IgD-negative memory B cell (primary cell): ENCODE data around the gene ACTG2. TPM values are rescaled to one million over a fixed set of nuclear protein-coding genes. Genes with fewer than 3 reads are reported as not detected.
"Not testable (repeated sequence)": the region's sequence is repeated elsewhere in the genome, so short reads cannot be mapped to it uniquely, and the experiment has no call there.

Experiments used
- H3K27ac Mint-ChIP-seq, 3 donors: one replicate each; pipeline ENCODE4 v1.8.0; 2020 to 2022; ENCODE audit warnings: mild to moderate bottlenecking in 3 of 3, mixed read lengths in 3 of 3, moderate library complexity in 1 of 3
- H3K27me3 Mint-ChIP-seq: one replicate; pipeline ENCODE4 v1.8.0; 2021; ENCODE audit warnings: mixed read lengths
- H3K36me3 Mint-ChIP-seq: one replicate; pipeline ENCODE4 v1.8.0; 2020; ENCODE audit warnings: mild to moderate bottlenecking, mixed read lengths
- H3K4me1 Mint-ChIP-seq, 3 donors: one replicate each; pipeline ENCODE4 v1.8.0; 2020 to 2022; ENCODE audit warnings: mixed read lengths in 3 of 3, mild to moderate bottlenecking in 1 of 3
- H3K4me3 Mint-ChIP-seq, 4 donors: one replicate each; pipeline ENCODE4 v1.8.0; 2020 to 2022; ENCODE audit warnings: mild to moderate bottlenecking in 4 of 4, mixed read lengths in 4 of 4, moderate library complexity in 3 of 4
- H3K9me3 Mint-ChIP-seq, 3 donors: one replicate each; pipeline ENCODE4 v1.8.0; 2020 to 2021; ENCODE audit warnings: mixed read lengths in 3 of 3, mild to moderate bottlenecking in 1 of 3
- polyA plus RNA-seq: library from polyadenylated mRNA; unstranded; fragments of 300-500 nt; fragmentation: Illumina TruSeq; gene quantifications from one replicate; pipeline ENCODE4 v1.2.3, GENCODE V29; 2021

The ACTG2 gene
- polyA plus RNA-seq, 1 donor from 2014 or later: not detected

DNA sequence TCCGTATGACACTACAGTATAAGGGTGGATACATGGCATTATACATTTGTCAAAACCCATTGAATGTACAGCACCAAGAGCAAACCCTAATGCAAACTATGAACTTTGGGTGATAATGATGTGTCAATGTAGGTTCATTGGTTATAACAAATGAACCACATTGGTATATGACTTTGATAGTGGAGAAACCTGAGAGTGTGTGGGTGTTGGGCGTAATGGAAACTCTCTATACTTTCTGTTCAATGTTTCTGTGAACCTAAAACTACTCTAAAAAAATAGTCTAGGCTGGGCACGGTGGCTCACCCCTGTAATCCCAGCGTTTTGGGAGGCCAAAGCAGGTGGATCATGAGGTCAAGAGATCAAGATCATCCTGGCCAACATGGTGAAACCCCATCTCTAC lies 6.5 kb upstream of the ACTG2 start:
- Mint-ChIP-seq H3K4me1 (no peaks in the 10 kb centered on the region), H3K27ac (no peak overlapping the region), H3K36me3 (no peaks in the 10 kb centered on the region), H3K9me3 (no peaks in the 10 kb centered on the region), H3K4me3 (no peak overlapping the region), H3K27me3 (peaks cover 15% of the 10 kb centered on the region)

DNA sequence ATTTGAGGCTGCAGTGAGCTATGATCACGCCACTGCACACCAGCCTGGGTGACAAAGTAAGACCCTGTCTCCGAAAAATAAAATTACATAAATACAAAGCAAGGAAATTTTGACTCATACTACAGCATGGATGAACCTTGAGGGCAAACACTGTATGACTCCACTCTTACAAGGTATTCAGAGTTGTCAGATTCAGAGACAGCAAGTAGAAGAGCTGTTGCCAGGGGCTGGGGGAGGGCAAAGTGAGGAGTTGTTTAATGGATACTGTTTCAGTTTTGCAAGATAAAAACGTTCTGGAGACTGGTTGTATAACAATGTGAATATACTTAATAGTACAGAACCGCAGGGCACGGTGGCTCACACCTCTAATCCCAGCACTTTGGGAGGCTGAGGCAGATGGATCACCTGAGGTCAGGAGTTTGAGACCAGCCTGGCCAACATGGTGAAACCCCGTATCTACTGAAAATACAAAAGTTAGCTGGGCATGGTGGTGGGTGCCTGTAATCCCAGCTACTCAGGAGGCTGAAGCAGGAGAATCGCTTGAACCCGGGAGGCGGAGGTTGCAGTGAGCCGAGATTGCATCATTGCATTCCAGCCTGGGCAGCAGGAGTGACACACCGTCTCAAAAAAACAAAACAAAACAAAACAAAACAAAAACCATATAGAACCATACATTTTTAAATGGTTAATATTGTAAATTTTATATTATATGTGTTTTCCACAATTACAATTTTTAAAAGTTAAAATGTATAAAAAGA lies 5.0 kb upstream of the ACTG2 start:
- H3K4me1 Mint-ChIP-seq: not testable (repeated sequence)

DNA sequence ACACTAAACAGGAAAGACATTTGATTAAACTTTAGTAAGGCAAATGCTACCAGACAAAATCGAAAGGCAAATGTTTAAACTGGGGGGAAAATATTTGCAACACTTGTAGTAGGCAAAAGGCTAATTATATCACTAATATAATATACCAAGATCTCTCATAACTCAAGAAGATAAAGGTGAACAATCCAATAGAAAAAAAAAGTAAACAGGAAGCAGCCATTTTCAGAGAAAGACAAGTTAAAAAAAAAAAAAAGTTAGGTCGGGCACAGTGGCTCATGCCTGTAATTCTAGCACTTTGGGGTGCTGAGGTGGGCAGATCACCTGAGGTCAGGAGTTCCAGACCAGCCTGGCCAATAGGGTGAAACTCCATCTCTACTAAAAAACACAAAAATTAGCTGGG lies 4.4 kb upstream of the ACTG2 start:
- H3K27me3 Mint-ChIP-seq: peaks cover 14% of the 10 kb centered on the region
- H3K4me3 Mint-ChIP-seq: no peak overlapping the region
- no peaks in the 10 kb centered on the region for H3K9me3 Mint-ChIP-seq
- H3K4me1 Mint-ChIP-seq: no peaks in the 10 kb centered on the region
- no peaks in the 10 kb centered on the region for H3K36me3 Mint-ChIP-seq
- H3K27ac Mint-ChIP-seq: no peak overlapping the region

More for the DNA sequence above, 5.0 kb upstream of the ACTG2 start:
- H3K27me3 Mint-ChIP-seq: peaks cover 17% of the 10 kb centered on the region
- not testable (repeated sequence) for H3K9me3 Mint-ChIP-seq, H3K4me3 Mint-ChIP-seq, H3K27ac Mint-ChIP-seq, H3K36me3 Mint-ChIP-seq

DNA sequence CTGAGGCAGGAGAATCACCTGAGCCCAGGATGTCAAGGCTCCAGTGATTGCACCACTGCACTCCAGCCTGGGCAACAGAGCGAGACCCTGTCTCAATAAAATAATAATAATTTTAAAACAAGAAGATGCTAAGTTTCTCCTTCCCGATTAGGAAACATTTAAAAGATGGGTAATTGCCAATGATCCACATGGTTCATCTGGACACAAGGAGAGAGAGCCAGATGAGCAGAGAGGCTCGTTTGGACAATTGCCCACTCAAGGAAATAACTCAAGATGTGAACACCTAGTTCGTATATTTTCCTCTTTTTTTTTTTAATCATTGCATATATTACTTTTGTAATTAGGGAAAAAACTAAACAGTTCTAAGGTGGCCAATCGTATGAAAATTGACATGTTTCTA lies 3.6 kb upstream of the ACTG2 start:
- no peaks in the 10 kb centered on the region for H3K4me1 Mint-ChIP-seq
- H3K36me3 Mint-ChIP-seq: no peaks in the 10 kb centered on the region
- H3K4me3 Mint-ChIP-seq: no peak overlapping the region
- no peaks in the 10 kb centered on the region for H3K9me3 Mint-ChIP-seq
- no peak overlapping the region for H3K27ac Mint-ChIP-seq
- peaks cover 14% of the 10 kb centered on the region for H3K27me3 Mint-ChIP-seq

DNA sequence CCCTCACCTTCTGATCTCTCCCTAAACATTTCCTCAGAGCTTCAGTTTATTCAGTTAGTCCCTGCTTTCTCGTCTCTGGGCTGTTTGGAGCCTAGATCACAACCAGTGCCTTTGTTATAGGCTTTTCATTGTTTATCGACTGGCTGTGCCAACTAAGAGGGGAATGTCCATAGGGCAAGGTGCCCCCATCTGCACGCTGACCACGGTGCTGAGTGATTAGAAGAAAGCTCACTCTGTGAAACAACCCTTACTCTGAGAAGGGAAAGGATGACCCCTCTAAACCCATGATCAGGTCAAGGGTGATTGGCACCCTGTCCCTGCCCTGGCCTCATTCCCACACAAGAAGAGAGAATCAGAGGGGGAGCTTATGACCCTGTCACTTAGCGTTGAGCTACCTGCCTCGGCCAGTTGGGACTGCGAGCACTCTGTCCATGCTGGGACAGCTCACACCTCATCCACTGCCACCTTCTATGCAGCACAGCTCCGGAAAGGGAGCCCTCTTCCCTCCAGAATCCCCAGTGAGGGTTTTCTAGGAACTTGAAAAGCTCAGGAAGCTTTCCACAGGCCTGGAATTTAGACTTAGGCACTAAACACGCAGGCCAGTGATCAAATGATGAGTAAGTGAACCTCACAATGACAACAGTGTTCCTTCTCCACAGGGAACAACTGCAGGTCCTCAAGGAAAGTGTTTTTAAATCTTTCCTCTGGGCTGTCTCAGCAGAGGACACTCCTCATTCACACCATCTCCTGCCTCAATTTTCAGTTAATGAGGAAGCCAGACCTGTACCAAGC lies 2.3 kb upstream of the ACTG2 start:
- Mint-ChIP-seq H3K27me3 (peaks cover 14% of the 10 kb centered on the region), H3K9me3 (no peaks in the 10 kb centered on the region), H3K36me3 (no peaks in the 10 kb centered on the region), H3K4me1 (no peaks in the 10 kb centered on the region), H3K27ac (no peak overlapping the region), H3K4me3 (no peak overlapping the region)

DNA sequence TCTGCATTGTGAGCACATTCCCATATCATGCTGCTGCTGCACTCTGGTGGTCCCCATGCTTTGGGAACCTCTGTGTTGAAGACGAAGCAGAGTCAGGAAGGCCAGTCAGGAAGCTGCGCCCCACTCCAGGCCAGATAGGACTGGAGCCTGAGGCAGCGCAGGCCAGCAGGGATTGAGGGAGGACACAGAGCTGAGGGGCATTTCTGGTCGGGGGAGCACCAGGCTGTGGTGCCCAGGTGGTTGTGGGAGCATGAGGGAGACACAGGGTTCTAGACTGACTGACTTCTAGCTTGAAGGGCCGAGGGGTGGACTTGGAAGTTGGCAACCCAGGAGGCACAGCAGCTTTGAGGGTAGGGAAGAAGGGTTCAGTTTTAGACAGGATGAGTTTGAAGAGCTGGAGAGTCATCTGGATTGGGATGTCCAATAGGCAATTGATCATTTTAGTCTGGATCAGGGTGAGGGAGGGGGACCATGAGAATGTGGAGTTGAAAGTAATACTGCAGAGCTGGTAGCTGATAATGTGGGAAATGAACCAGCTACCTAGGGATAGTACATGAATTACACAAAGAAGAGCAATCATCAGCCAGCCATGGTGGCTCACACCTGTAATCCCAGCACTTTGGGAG lies 1.4 kb upstream of the ACTG2 start:
- Mint-ChIP-seq H3K27ac (no peak overlapping the region), H3K4me1 (peaks cover 0 to 2% (median 0%) of the 10 kb centered on the region in 3 donors), H3K9me3 (no peaks in the 10 kb centered on the region), H3K4me3 (no peak overlapping the region), H3K36me3 (no peaks in the 10 kb centered on the region), H3K27me3 (peaks cover 7% of the 10 kb centered on the region)

DNA sequence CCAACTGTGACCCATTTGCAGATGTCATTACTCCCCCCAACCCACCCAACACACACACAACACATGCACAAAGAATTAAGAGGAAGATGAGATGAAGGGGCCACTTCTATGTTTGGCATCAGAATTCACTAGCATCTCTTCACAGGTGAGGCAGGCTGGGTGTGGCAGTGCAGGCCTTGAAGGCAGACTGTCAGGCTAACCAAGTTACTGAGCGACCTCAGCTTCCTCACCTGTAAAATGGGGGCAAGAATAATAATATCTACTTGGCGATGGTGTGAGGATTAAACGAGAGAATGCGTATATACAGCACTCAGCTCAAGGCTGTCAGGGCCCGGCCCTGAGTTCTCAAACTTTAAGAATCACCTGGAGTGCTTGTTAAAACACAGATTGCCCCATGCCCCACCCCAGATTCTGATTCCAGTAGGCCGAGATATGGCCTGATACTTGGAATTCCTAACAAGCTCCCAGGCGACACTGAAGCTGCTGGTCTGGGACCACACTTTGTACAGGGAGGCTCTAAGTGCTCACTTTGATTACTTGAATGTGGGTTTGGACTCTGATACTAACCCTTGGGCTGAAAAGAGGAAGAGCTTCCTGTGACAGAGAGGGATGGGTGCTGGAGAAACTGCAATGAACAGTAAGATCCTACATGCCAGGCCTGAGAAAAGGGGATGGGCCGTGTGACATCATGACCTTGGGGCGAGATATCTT lies 1.1 kb downstream of the ACTG2 start:
- H3K4me1 Mint-ChIP-seq: peaks cover 0 to 2% (median 1%) of the 10 kb centered on the region in 3 donors
- no peaks in the 10 kb centered on the region for H3K9me3 Mint-ChIP-seq
- H3K36me3 Mint-ChIP-seq: no peaks in the 10 kb centered on the region
- no peak overlapping the region for H3K4me3 Mint-ChIP-seq
- peaks cover 4% of the 10 kb centered on the region for H3K27me3 Mint-ChIP-seq
- H3K27ac Mint-ChIP-seq: no peak overlapping the region

DNA sequence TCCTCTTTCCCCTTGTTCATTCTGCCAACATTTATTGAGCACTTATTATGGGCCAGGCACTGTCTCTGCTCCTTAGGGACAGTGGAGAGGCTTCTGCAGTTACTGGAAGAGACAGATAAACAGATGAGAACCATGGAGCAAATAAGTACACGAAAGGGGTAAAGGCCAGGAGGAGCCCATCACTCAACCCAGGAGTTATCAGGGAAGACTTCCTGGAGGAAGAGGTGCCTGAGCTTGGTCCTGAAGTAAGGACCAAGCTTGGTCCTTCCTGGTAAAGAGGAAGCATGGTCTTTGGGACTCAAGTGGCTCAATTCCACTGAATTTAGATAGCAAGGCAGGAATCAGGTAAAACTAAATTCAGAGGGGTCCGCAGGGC lies 1.7 kb downstream of the ACTG2 start:
- Mint-ChIP-seq H3K27ac (no peak overlapping the region), H3K36me3 (no peaks in the 10 kb centered on the region), H3K4me3 (no peak overlapping the region), H3K27me3 (peaks cover 4% of the 10 kb centered on the region), H3K9me3 (no peaks in the 10 kb centered on the region), H3K4me1 (peaks cover 0 to 2% (median 1%) of the 10 kb centered on the region in 3 donors)

DNA sequence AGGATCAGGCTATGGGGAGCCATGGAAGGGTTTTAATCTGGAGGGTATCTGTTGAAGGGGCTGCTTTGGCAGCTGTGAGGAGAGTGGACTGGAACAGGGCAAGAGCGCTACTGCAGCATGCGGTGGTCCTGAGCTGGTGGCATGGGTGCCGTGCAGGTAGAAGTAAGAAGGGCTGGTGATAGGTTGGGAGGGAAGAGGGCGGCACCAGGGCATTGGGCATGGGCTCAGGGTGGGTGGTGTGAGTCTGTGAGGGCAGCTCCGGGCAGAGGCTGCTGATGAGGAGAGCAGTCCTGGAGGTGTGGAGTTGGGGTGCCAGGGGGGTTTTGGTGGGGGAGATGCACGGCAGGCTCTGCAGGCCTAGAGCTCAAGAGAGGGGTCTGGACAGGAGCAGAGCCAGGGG lies 2.1 kb downstream of the ACTG2 start:
- H3K27ac Mint-ChIP-seq: no peak overlapping the region

DNA sequence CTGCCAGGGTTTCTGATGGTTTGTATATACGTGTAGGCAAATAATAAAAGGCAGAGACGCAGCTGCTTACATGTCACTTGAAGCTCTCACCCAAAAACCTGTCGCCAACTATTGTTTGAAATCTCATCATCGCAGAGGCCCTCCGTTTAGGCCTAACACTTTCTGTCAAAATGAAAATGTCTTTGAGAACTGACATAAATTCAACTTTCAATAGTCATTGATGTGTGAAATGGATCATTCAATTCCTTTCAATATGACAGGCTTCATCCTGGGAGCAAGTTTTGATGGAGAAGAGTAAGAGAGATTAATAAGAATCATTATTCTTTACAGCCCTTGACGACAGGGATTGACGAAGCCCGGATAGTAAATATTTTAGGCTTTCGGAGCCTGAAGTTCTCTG lies 2.7 kb downstream of the ACTG2 start:
- no peaks in the 10 kb centered on the region for H3K36me3 Mint-ChIP-seq
- H3K27ac Mint-ChIP-seq: peak overlapping the region in 1 of 3 donors; percentile 57

More for the DNA sequence above, 2.1 kb downstream of the ACTG2 start:
- Mint-ChIP-seq H3K9me3 (no peaks in the 10 kb centered on the region), H3K4me3 (no peak overlapping the region), H3K27me3 (peaks cover 4% of the 10 kb centered on the region), H3K4me1 (peaks cover 0 to 2% (median 1%) of the 10 kb centered on the region in 3 donors), H3K36me3 (no peaks in the 10 kb centered on the region)

DNA sequence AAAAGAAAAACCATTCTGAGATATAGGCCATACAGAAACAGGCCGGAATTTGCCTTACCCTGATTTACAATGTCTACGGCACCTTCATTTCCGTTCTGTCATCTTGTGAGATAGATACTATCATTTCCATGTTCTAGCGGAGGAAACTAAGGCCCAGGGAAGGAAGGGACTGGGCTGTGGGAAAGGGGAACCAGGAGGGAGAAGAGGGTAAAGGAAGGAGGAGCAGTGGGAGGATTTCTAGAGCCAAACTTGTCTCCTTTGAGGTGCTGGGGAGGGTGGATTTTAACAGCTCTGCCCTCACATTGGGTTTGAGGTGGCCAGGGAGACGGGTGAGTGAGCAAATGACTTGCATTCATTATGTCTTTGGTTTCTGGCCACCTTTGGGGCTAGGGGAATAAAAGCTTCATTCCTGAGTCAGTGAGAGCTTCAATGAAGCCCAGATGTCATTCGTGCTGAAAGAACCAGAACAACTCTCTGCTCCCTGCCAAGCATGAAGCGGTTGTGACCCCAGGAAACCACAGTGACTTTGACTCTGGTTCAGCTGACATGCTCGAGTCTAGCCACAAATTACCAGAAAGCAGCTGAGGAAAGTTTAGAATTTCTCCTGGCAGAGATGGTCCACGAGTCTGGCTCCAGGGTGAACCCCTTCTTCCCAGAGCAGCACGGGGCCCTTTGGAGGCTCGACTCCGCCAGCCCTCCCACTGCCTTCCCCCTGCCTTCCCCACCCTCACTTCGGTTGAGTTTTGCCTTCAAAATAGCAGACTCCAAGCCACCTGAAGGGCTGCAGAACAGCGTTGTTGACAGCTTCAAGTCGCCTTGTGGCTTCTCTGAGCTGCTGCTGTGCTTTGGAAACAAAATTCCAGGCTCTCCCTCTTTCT lies 3.8 kb downstream of the ACTG2 start:
- Mint-ChIP-seq H3K36me3 (no peaks in the 10 kb centered on the region), H3K27ac (peak overlapping the region in 1 of 3 donors; percentile 59), H3K4me3 (peak overlapping the region in 1 of 4 donors; percentile 74), H3K27me3 (peaks cover 6% of the 10 kb centered on the region), H3K9me3 (no peaks in the 10 kb centered on the region), H3K4me1 (peaks cover 0 to 2% (median 1%) of the 10 kb centered on the region in 3 donors)

More for the DNA sequence above, 2.7 kb downstream of the ACTG2 start:
- Mint-ChIP-seq H3K27me3 (peaks cover 7% of the 10 kb centered on the region), H3K9me3 (no peaks in the 10 kb centered on the region), H3K4me3 (no peak overlapping the region), H3K4me1 (peaks cover 0 to 2% (median 1%) of the 10 kb centered on the region in 3 donors)

DNA sequence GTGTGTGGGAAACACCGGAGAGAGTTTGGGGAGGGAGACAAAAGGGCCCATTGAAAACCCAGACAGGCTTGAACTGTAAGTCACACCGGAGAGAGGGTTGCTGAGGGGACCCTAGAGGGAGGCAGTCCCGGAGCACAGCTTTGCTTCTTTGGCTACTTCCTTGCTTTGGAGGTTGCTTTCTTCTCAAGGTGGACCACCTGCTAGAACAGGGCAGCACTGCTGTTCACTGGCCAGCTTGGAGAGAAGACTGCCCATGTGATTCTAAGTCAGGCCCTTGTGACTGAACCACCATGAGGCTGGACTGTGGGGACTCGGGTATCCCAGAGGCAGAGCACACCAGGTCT lies 4.4 kb downstream of the ACTG2 start:
- H3K27me3 Mint-ChIP-seq: peaks cover 5% of the 10 kb centered on the region
- H3K27ac Mint-ChIP-seq: peak overlapping the region in 1 of 3 donors; percentile 65
- no peaks in the 10 kb centered on the region for H3K36me3 Mint-ChIP-seq
- peaks cover 0 to 2% (median 1%) of the 10 kb centered on the region in 3 donors for H3K4me1 Mint-ChIP-seq
- H3K9me3 Mint-ChIP-seq: no peaks in the 10 kb centered on the region
- H3K4me3 Mint-ChIP-seq: no peak overlapping the region

DNA sequence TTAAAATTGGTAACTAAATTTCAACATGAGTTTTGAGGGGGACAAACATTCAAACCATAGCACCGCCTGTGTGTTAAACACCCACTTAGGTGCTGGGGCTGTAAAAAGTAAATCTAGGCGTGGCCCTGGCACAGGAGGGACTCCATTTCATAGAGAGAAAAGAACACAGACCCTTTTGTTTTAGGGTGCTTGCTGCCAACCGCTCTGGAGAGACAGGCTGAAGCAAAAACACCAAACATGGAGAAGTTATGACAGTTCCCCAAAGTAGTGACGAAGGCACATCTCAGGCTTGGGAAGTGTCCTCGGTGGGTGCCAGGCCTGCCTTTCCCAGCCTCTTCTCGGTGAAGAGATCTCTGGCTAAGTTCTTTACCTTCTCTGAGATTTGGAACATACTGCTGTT lies 5.1 kb downstream of the ACTG2 start:
- peaks cover 0 to 2% (median 1%) of the 10 kb centered on the region in 3 donors for H3K4me1 Mint-ChIP-seq
- no peaks in the 10 kb centered on the region for H3K9me3 Mint-ChIP-seq
- H3K27ac Mint-ChIP-seq: peak overlapping the region in 1 of 3 donors; percentile 65
- peaks cover 5% of the 10 kb centered on the region for H3K27me3 Mint-ChIP-seq
- H3K36me3 Mint-ChIP-seq: no peaks in the 10 kb centered on the region
- no peak overlapping the region for H3K4me3 Mint-ChIP-seq

DNA sequence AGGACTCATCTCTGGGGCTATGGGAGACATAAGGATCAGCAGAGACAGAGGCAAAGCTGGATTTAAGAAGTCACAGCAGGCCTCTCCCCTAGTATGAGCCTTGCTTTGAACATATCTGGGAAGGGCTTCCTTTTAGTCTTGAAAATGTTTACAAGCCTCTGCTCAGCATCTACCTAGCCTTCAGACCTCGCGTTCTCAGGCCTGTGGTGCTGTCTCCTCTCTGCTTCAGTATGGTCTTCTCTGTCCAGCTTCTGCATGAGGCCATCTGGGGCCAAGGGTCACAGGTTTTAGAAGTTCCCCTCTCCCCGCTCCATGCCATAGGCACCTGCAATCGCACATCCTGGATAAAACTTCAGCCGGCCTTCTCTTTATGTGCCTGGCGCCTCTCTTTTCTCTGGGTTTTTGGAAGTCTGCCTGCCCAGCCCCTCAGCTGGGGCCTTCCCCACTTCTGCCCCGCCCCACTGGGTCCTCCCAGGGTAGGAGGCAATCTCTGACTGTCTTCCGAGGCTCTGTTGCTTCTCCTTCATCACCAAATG lies 7.1 kb downstream of the ACTG2 start:
- Mint-ChIP-seq H3K4me1 (peaks cover 0 to 2% (median 1%) of the 10 kb centered on the region in 3 donors), H3K36me3 (no peaks in the 10 kb centered on the region), H3K4me3 (no peak overlapping the region), H3K27ac (no peak overlapping the region), H3K9me3 (no peaks in the 10 kb centered on the region), H3K27me3 (peaks cover 5% of the 10 kb centered on the region)
